Measurements from ENCODE around the gene PLA2G4B. TPM values are rescaled to one million over a fixed set of nuclear protein-coding genes. Genes with fewer than 3 reads are reported as not detected.

The PLA2G4B gene
- total and polyA plus RNA-seq, 2 experiments from 2014 or later = 2.7 to 19.6 TPM

- Histone ChIP-seq H3K27me3 (no peaks in the 10 kb centered on the region), H3K9me2 (replicated peaks; ENCODE audit: insufficient read depth) (no peaks in the 10 kb centered on the region), H3K79me2 (no peaks in the 10 kb centered on the region), H2AFZ (no peak overlapping the region), H3K9me3 (ENCODE audit: low read depth) (no peaks in the 10 kb centered on the region), H3K36me3 (replicated peaks; ENCODE audit: insufficient read depth, low read depth) (no peaks in the 10 kb centered on the region), H4K20me1 (ENCODE audit: insufficient read depth, poor library complexity, severe bottlenecking) (no peaks in the 10 kb centered on the region), H3K4me1 (ENCODE audit: insufficient read depth) (peaks cover 6% of the 10 kb centered on the region), H3K4me3 (no peak overlapping the region), H3K27ac (no peak overlapping the region), H3K4me2 (no peak overlapping the region)
- TF ChIP-seq EZH2phosphoT487 (IDR thresholded peaks at IDR 0.05; ENCODE audit: low read depth, severe bottlenecking, unreplicated experiment) = no peak
- no peak for TF ChIP-seq CTCF (IDR thresholded peaks at IDR 0.05; ENCODE audit: poor library complexity)
- no peak for TF ChIP-seq EZH2 (IDR thresholded peaks at IDR 0.05; ENCODE audit: borderline replicate concordance)
- 97% methylated on average over 19 of the region's 19 CpGs for WGBS (ENCODE audit: low lambda C conversion rate, missing lambda C conversion rate)
- no peak for DNase-seq (ENCODE audit: low spot score)
Observed at GRCh38 chr15:41824062-41824745, 14.4 kb upstream of the PLA2G4B start.

GRCh38 chr15:41825145-41825544, 13.5 kb upstream of the PLA2G4B start:
- TF ChIP-seq EZH2phosphoT487 (IDR thresholded peaks at IDR 0.05; ENCODE audit: low read depth, severe bottlenecking, unreplicated experiment) (no peak), CTCF (IDR thresholded peaks at IDR 0.05; ENCODE audit: poor library complexity) (no peak), EZH2 (IDR thresholded peaks at IDR 0.05; ENCODE audit: borderline replicate concordance) (no peak)
- WGBS (ENCODE audit: low lambda C conversion rate, missing lambda C conversion rate) = 94% methylated on average over 10 of the region's 10 CpGs

GRCh38 chr15:41825572-41826535, 12.8 kb upstream of the PLA2G4B start:
- Histone ChIP-seq H3K4me1 (ENCODE audit: insufficient read depth) (peaks cover 10% of the 10 kb centered on the region), H3K27ac (no peak overlapping the region), H3K4me3 (no peak overlapping the region), H3K27me3 (no peaks in the 10 kb centered on the region), H3K9me2 (replicated peaks; ENCODE audit: insufficient read depth) (no peaks in the 10 kb centered on the region), H3K4me2 (no peak overlapping the region), H2AFZ (no peak overlapping the region), H3K79me2 (peaks cover 5% of the 10 kb centered on the region), H4K20me1 (ENCODE audit: insufficient read depth, poor library complexity, severe bottlenecking) (no peaks in the 10 kb centered on the region), H3K36me3 (replicated peaks; ENCODE audit: insufficient read depth, low read depth) (no peaks in the 10 kb centered on the region), H3K9me3 (ENCODE audit: low read depth) (no peaks in the 10 kb centered on the region)
- 84% methylated on average over 13 of the region's 13 CpGs for WGBS (ENCODE audit: low lambda C conversion rate, missing lambda C conversion rate)
- no peak for DNase-seq (ENCODE audit: low spot score)
- TF ChIP-seq CTCF (IDR thresholded peaks at IDR 0.05; ENCODE audit: poor library complexity) = no peak
- no peak for TF ChIP-seq EZH2phosphoT487 (IDR thresholded peaks at IDR 0.05; ENCODE audit: low read depth, severe bottlenecking, unreplicated experiment)
- no peak for TF ChIP-seq EZH2 (IDR thresholded peaks at IDR 0.05; ENCODE audit: borderline replicate concordance)

More at GRCh38 chr15:41825145-41825544, 13.5 kb upstream of the PLA2G4B start:
- H3K9me3 ChIP-seq (ENCODE audit: low read depth) = no peaks in the 10 kb centered on the region
- H3K9me2 ChIP-seq (replicated peaks; ENCODE audit: insufficient read depth) = no peaks in the 10 kb centered on the region
- no peaks in the 10 kb centered on the region for H3K27me3 ChIP-seq
- no peak overlapping the region for H3K4me3 ChIP-seq
- H3K36me3 ChIP-seq (replicated peaks; ENCODE audit: insufficient read depth, low read depth) = no peaks in the 10 kb centered on the region
- H2AFZ ChIP-seq = no peak overlapping the region
- DNase-seq (ENCODE audit: low spot score) = no peak
- no peak overlapping the region for H3K4me2 ChIP-seq
- peaks cover 5% of the 10 kb centered on the region for H3K79me2 ChIP-seq
- H3K4me1 ChIP-seq (ENCODE audit: insufficient read depth) = peaks cover 10% of the 10 kb centered on the region
- H3K27ac ChIP-seq = no peak overlapping the region
- no peaks in the 10 kb centered on the region for H4K20me1 ChIP-seq (ENCODE audit: insufficient read depth, poor library complexity, severe bottlenecking)
